Transverse colon (tissue), 4 donors: ENCODE data around the gene ILF2.

ENCODE experiments used
- POLR2A ChIP-seq: fragments of 450-650 bp; IDR thresholded peaks from one replicate; pipeline ENCODE4 v1.6.1; 2016; ENCODE audit warnings: antibody characterized with exemption, mild to moderate bottlenecking, moderate library complexity
- POLR2AphosphoS5 ChIP-seq, 3 donors: sonication (generic); formaldehyde crosslinking; IDR thresholded peaks; one replicate each; pipeline ENCODE4 v1.6.1; 2016; ENCODE audit warnings: antibody characterized with exemption in 3 of 3
- TF ChIP-seq, protein P1 (sequence below), 5 experiments: fragments of 200-600 bp in 3 of 5; fragments of 450-650 bp in 2 of 5; sonication (generic) in 3 of 5; IDR thresholded peaks; 1 replicate in 2 of 5; 2 replicates in 3 of 5; pipeline ENCODE4 v1.5.1; 2016 to 2017; ENCODE audit warnings: antibody characterized with exemption in 5 of 5, inconsistent platforms in 3 of 5, mild to moderate bottlenecking in 2 of 5, moderate library complexity in 1 of 5

- TF ChIP-seq POLR2A (no peak), POLR2AphosphoS5 (IDR thresholded peaks at IDR 0.05) (no peak)
- TF ChIP-seq, protein P1, sequence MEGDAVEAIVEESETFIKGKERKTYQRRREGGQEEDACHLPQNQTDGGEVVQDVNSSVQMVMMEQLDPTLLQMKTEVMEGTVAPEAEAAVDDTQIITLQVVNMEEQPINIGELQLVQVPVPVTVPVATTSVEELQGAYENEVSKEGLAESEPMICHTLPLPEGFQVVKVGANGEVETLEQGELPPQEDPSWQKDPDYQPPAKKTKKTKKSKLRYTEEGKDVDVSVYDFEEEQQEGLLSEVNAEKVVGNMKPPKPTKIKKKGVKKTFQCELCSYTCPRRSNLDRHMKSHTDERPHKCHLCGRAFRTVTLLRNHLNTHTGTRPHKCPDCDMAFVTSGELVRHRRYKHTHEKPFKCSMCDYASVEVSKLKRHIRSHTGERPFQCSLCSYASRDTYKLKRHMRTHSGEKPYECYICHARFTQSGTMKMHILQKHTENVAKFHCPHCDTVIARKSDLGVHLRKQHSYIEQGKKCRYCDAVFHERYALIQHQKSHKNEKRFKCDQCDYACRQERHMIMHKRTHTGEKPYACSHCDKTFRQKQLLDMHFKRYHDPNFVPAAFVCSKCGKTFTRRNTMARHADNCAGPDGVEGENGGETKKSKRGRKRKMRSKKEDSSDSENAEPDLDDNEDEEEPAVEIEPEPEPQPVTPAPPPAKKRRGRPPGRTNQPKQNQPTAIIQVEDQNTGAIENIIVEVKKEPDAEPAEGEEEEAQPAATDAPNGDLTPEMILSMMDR (IDR thresholded peaks at IDR 0.05), result no peak
Measured at GRCh38 chr1:153697191-153698019, 26.6 kb upstream of the ILF2 start.
